Peyer's patch (tissue), 4 donors: ENCODE data around the gene CELF3.

ENCODE experiments used
- POLR2A ChIP-seq, 2 donors: fragments of 450-650 bp; IDR thresholded peaks; one replicate each; pipeline ENCODE4 v1.5.1; 2017; ENCODE audit warnings: antibody characterized with exemption in 2 of 2, mild to moderate bottlenecking in 2 of 2, moderate library complexity in 2 of 2
- TF ChIP-seq, protein P1 (sequence below), 6 experiments: fragments of 450-650 bp in 4 of 6; fragments of 200-600 bp in 2 of 6; sonication (generic) in 1 of 6; IDR thresholded peaks; one replicate each; pipeline ENCODE4 v1.5.1; 2017 to 2019; ENCODE audit warnings: antibody characterized with exemption in 6 of 6, mild to moderate bottlenecking in 3 of 6, moderate library complexity in 1 of 6

DNA sequence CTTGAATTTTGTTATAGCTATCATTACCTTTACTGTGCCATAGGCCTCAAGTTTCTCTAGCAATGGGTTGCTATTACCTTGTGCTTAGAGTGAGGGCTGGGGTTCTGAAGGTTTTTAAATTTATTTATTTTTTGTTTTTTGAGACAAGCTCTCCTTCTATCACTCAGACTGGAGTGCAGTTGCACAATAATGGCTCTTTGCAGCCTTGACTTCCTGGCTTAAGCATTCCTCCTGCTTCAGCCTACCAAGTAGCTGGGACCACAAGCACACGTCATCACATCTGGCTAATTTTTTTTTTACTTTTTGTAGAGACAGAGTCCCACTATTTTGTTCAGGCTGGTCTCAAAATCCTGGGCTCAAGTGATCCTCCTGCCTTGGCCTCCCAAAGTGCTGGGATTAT, 63.2 kb downstream of the CELF3 start:
- TF ChIP-seq, protein P1, sequence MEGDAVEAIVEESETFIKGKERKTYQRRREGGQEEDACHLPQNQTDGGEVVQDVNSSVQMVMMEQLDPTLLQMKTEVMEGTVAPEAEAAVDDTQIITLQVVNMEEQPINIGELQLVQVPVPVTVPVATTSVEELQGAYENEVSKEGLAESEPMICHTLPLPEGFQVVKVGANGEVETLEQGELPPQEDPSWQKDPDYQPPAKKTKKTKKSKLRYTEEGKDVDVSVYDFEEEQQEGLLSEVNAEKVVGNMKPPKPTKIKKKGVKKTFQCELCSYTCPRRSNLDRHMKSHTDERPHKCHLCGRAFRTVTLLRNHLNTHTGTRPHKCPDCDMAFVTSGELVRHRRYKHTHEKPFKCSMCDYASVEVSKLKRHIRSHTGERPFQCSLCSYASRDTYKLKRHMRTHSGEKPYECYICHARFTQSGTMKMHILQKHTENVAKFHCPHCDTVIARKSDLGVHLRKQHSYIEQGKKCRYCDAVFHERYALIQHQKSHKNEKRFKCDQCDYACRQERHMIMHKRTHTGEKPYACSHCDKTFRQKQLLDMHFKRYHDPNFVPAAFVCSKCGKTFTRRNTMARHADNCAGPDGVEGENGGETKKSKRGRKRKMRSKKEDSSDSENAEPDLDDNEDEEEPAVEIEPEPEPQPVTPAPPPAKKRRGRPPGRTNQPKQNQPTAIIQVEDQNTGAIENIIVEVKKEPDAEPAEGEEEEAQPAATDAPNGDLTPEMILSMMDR (IDR thresholded peaks at IDR 0.05) = no peak
- no peak for TF ChIP-seq POLR2A (IDR thresholded peaks at IDR 0.05)
